Measurements from ENCODE around the gene CSN2. TPM values are rescaled to one million over a fixed set of nuclear protein-coding genes. Genes with fewer than 3 reads are reported as not detected.

CSN2 gene
- total RNA-seq, 1 experiment from 2014 or later: not detected

DNA sequence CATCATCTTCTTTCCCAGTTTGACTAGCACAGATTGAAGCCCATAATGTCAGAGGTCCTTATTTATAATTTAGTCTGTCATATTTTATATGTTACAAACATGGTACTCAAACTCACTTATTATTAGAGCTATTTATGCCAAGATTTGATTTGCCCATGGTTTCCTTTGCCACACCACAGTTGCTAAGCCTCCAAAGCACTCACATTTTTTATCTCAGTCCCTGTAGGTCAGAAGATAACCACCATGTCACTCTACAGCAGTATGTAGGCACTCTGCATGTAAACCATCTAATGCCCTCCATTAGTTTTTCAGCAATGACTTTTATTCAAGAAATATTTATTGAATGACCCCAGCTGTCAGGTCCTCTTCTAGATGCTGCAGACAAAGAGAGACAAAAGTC is 37.0 kb upstream of the CSN2 start:
- Mint-ChIP-seq H3K27ac (no peak overlapping the region), H3K36me3 (ENCODE audit: insufficient read depth in 1 of 3, low read depth in 3 of 3) (no peaks in the 10 kb centered on the region), H3K9me3 (no peaks in the 10 kb centered on the region), H3K4me3 (no peak overlapping the region), H3K4me1 (peaks cover 0 to 4% of the 10 kb centered on the region in 2 experiments; a peak in 1 of 4 replicates), H3K27me3 (ENCODE audit: low read depth) (no peaks in the 10 kb centered on the region)
- H3K27ac ChIP-seq (ENCODE audit: insufficient read length, low read depth, low read length): no peak overlapping the region
- H4K20me1 ChIP-seq (ENCODE audit: control insufficient read depth, insufficient read depth, insufficient read length): no peaks in the 10 kb centered on the region
- no peaks in the 10 kb centered on the region for H3K79me2 ChIP-seq (ENCODE audit: insufficient read depth, low read length)
- no peaks in the 10 kb centered on the region for H3K79me1 ChIP-seq (ENCODE audit: insufficient read depth, low read depth, low read length, poor library complexity, severe bottlenecking)
- H2BK12ac ChIP-seq (ENCODE audit: insufficient read length, low read depth, low read length): no peak overlapping the region
- H3K4ac ChIP-seq (ENCODE audit: low read depth, low read length): no peak overlapping the region
- no peak overlapping the region for H2BK15ac ChIP-seq (ENCODE audit: low read depth, low read length)
- H2BK5ac ChIP-seq (ENCODE audit: insufficient read length, low read length): no peak overlapping the region
- no peak overlapping the region for H4K8ac ChIP-seq (replicated peaks; ENCODE audit: insufficient read length, low read depth, low read length)
- no peak overlapping the region for H3K9ac ChIP-seq (ENCODE audit: extremely low read depth, insufficient read length, low read length)
- H2BK20ac ChIP-seq (ENCODE audit: low read depth, low read length, poor library complexity, severe bottlenecking): no peak overlapping the region
- no peaks in the 10 kb centered on the region for H3K9me3 ChIP-seq (ENCODE audit: control insufficient read depth, low read depth, low read length)
- H3K18ac ChIP-seq (ENCODE audit: insufficient read length, low read depth, low read length): no peak overlapping the region
- H3K27me3 ChIP-seq (ENCODE audit: insufficient read depth, low read length): no peaks in the 10 kb centered on the region
- no peak overlapping the region for H3K23ac ChIP-seq (ENCODE audit: insufficient read length, low read depth, low read length)
- no peaks in the 10 kb centered on the region for H3K4me1 ChIP-seq (ENCODE audit: insufficient read depth, low read length)
- no peak overlapping the region for H3K56ac ChIP-seq (ENCODE audit: insufficient read length, low read depth, low read length)
- no peaks in the 10 kb centered on the region for H3K23me2 ChIP-seq (ENCODE audit: insufficient read length, low read depth, low read length, poor library complexity, severe bottlenecking)
- no peak overlapping the region for H4K91ac ChIP-seq (ENCODE audit: insufficient read length, low read depth, low read length)
- no peak for DNase-seq
- H3K14ac ChIP-seq (ENCODE audit: insufficient read depth, low read length): no peak overlapping the region
- no peak overlapping the region for H3K4me2 ChIP-seq (ENCODE audit: insufficient read depth, insufficient read length, low read length)
- H2BK120ac ChIP-seq (ENCODE audit: low read depth, low read length, poor library complexity, severe bottlenecking): no peak overlapping the region
- TF ChIP-seq, protein P1, sequence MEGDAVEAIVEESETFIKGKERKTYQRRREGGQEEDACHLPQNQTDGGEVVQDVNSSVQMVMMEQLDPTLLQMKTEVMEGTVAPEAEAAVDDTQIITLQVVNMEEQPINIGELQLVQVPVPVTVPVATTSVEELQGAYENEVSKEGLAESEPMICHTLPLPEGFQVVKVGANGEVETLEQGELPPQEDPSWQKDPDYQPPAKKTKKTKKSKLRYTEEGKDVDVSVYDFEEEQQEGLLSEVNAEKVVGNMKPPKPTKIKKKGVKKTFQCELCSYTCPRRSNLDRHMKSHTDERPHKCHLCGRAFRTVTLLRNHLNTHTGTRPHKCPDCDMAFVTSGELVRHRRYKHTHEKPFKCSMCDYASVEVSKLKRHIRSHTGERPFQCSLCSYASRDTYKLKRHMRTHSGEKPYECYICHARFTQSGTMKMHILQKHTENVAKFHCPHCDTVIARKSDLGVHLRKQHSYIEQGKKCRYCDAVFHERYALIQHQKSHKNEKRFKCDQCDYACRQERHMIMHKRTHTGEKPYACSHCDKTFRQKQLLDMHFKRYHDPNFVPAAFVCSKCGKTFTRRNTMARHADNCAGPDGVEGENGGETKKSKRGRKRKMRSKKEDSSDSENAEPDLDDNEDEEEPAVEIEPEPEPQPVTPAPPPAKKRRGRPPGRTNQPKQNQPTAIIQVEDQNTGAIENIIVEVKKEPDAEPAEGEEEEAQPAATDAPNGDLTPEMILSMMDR (conservative IDR thresholded peaks at IDR 0.05): no peak
- no peak overlapping the region for H2AK5ac ChIP-seq (ENCODE audit: insufficient read length, low read length)
- H3T11ph ChIP-seq (ENCODE audit: low read length): no peak overlapping the region
- no peak overlapping the region for H4K5ac ChIP-seq (ENCODE audit: insufficient read length, low read depth, low read length)
- H2AFZ ChIP-seq (ENCODE audit: low read length): no peak overlapping the region
